ENCODE measurements around the gene OGDH.

OGDH gene

DNA sequence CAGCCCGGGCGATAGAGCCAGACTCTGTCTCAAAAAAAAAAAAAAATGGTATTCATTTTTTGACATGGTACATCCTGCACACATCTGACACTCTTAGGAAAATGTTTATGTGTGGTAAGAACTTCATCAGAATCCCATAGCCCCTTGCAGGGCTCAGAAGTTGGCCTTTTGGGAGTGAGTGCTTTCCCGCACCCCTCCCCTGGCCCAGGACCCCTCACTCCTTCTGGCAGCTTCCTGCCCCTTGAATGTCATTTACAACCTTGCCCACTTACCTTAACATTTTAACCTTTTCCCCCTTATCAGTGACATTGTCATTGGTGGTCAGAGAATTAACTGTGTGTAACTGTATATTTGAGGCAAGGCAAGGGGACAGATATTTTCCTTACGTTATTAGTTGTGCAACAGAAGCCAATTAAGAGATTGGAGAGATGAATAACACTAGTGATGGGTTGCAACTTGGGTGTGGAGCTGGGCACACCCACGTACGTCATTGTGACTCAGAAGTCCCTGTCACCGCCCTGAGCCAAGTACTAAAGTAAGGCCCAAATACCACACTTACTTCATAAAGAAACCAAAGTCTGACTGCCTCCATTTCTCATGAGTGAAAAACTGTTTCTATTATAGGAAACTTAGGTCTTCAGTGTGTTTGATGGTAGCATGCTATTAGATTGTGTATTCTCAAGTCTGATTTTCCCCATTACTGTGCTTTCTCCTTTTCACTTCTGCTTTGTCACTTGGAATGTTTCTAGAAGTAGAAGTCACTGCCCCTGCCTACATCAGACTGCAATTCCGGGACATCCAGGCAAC, 31.6 kb downstream of the OGDH start:
- Histone ChIP-seq H3K27ac (ENCODE audit: low read depth, low read length, poor library complexity, severe bottlenecking) (peak overlapping the region; percentile 69), H3K27me3 (ENCODE audit: insufficient read depth, low read length) (no peaks in the 10 kb centered on the region), H3K36me3 (ENCODE audit: insufficient read depth, low read length) (no peaks in the 10 kb centered on the region; the same call in 1 of the 2 replicates), H3K4me1 (ENCODE audit: insufficient read depth, low read length, severe bottlenecking) (peaks cover 32% of the 10 kb centered on the region), H3K9ac (ENCODE audit: low read length) (no peak overlapping the region; the same call in 1 of the 2 replicates), H3K4me2 (ENCODE audit: low read length) (no peak overlapping the region; the same call in 1 of the 2 replicates), H3K9me3 (ENCODE audit: low read length) (no peaks in the 10 kb centered on the region), H3K9me2 (ENCODE audit: low read depth, low read length) (no peaks in the 10 kb centered on the region), H3K4me3 (ENCODE audit: low read depth, low read length, poor library complexity, severe bottlenecking) (no peak overlapping the region), H2AFZ (ENCODE audit: low read length) (no peak overlapping the region), H3K79me2 (ENCODE audit: insufficient read depth, low read length) (no peaks in the 10 kb centered on the region), H4K20me1 (ENCODE audit: insufficient read depth, low read length) (no peaks in the 10 kb centered on the region), H3F3A (ENCODE audit: insufficient read depth, low read length) (no peaks in the 10 kb centered on the region)
- TF ChIP-seq, protein P1, sequence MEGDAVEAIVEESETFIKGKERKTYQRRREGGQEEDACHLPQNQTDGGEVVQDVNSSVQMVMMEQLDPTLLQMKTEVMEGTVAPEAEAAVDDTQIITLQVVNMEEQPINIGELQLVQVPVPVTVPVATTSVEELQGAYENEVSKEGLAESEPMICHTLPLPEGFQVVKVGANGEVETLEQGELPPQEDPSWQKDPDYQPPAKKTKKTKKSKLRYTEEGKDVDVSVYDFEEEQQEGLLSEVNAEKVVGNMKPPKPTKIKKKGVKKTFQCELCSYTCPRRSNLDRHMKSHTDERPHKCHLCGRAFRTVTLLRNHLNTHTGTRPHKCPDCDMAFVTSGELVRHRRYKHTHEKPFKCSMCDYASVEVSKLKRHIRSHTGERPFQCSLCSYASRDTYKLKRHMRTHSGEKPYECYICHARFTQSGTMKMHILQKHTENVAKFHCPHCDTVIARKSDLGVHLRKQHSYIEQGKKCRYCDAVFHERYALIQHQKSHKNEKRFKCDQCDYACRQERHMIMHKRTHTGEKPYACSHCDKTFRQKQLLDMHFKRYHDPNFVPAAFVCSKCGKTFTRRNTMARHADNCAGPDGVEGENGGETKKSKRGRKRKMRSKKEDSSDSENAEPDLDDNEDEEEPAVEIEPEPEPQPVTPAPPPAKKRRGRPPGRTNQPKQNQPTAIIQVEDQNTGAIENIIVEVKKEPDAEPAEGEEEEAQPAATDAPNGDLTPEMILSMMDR (IDR thresholded peaks at IDR 0.05; ENCODE audit: low read length): no peak
- TF ChIP-seq EZH2 (IDR thresholded peaks at IDR 0.05; ENCODE audit: borderline replicate concordance, low read length): no peak

DNA sequence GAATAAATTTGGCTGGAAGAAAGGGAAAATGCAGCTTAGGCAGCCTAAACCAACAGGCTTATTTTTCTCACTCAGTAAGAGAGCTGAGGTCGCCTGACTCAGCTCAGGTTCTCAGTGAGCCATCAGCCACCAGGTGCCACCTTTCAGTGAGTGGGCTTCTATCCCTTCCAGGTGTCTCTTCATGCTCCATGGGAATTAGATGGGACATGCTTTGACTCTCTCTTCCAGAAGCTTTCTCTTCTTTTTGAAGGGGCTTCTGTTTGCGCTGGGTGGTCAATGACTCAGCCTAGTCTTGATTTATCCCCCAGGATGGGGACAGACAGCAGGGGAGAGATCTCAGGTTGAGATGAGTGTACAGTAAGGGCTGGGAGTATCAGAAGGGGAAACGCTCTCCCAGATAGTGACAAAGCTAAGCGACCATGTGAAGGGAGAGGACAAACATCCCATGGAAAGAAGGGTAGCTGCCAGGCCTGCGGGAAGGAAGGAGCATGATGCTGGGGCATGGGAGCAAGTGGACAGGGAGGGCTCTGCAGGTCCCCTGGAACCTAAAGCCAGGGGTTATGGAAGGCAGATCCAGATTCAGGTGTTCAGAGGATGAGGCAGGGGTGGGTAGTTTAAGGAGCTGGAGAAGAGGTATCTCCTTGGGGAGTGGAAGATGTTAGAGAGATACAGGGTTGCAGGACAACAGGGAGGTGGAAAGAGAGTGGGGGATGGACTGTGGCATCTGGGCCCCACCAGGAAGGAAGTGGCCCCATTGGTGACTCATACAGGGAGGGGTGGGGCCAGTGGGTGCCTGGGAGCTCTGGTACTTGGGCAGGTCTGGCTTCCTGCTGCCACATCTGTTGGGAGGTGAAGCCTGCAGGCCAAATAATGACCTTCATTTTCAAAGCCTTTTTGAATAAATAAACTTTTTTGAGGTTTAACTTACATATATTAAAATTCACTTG, 32.5 kb downstream of the OGDH start:
- peaks cover 25% of the 10 kb centered on the region for H3K4me1 ChIP-seq (ENCODE audit: insufficient read depth, low read length, severe bottlenecking)
- no peaks in the 10 kb centered on the region for H4K20me1 ChIP-seq (ENCODE audit: insufficient read depth, low read length)
- H3K4me3 ChIP-seq (ENCODE audit: low read depth, low read length, poor library complexity, severe bottlenecking): no peak overlapping the region
- H3K27ac ChIP-seq (ENCODE audit: low read depth, low read length, poor library complexity, severe bottlenecking): peak overlapping the region; percentile 69
- H3F3A ChIP-seq (ENCODE audit: insufficient read depth, low read length): no peaks in the 10 kb centered on the region
- H3K27me3 ChIP-seq (ENCODE audit: insufficient read depth, low read length): no peaks in the 10 kb centered on the region
- H3K9ac ChIP-seq (ENCODE audit: low read length): peak overlapping the region; percentile 9; the same call in 1 of the 2 replicates
- no peaks in the 10 kb centered on the region for H3K9me2 ChIP-seq (ENCODE audit: low read depth, low read length)
- no peaks in the 10 kb centered on the region; the same call in 1 of the 2 replicates for H3K36me3 ChIP-seq (ENCODE audit: insufficient read depth, low read length)
- TF ChIP-seq EZH2 (IDR thresholded peaks at IDR 0.05; ENCODE audit: borderline replicate concordance, low read length): no peak
- TF ChIP-seq, protein P1 (IDR thresholded peaks at IDR 0.05; ENCODE audit: low read length): no peak
- no peaks in the 10 kb centered on the region for H3K79me2 ChIP-seq (ENCODE audit: insufficient read depth, low read length)
- no peaks in the 10 kb centered on the region for H3K9me3 ChIP-seq (ENCODE audit: low read length)
- H2AFZ ChIP-seq (ENCODE audit: low read length): no peak overlapping the region
- peak overlapping the region; percentile 18; the same call in 1 of the 2 replicates for H3K4me2 ChIP-seq (ENCODE audit: low read length)

DNA sequence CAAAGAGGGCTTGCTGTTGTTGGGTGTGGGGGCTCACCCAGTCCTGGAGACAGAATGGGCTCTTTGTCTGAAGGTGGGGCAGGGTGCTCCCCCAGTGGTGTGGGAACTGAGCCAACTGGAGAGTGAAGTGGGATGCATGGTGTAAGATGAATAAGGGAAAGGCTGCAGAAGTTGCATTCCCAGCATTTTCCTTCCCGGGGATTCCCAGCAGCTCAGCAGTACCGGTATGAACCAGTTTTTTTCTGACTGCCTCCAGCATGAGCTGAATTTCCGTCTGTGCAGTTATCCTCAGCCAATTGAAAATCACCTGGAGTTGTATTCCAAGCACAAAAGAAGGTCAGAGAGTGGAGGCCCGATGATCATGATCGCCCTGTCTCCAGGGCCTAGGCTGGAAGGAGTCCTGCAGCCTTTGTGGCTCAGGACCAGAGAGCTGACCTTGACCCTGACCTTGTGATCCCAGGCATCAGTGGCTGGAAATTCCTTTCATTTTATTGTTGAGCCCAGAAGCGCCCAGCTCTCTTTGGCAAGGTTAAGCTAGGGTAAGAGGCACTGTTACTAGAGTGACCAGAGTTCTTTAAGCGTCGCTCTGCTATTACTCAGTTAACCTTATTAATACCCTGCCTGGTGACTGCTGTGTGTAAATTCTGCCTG, 33.4 kb downstream of the OGDH start:
- no peak overlapping the region for H2AFZ ChIP-seq (ENCODE audit: low read length)
- H3K79me2 ChIP-seq (ENCODE audit: insufficient read depth, low read length): no peaks in the 10 kb centered on the region
- H3K36me3 ChIP-seq (ENCODE audit: insufficient read depth, low read length): no peaks in the 10 kb centered on the region; the same call in 1 of the 2 replicates
- H3K9me3 ChIP-seq (ENCODE audit: low read length): no peaks in the 10 kb centered on the region
- peak overlapping the region; percentile 69 for H3K27ac ChIP-seq (ENCODE audit: low read depth, low read length, poor library complexity, severe bottlenecking)
- no peaks in the 10 kb centered on the region for H4K20me1 ChIP-seq (ENCODE audit: insufficient read depth, low read length)
- TF ChIP-seq, protein P1 (IDR thresholded peaks at IDR 0.05; ENCODE audit: low read length): no peak
- TF ChIP-seq EZH2 (IDR thresholded peaks at IDR 0.05; ENCODE audit: borderline replicate concordance, low read length): no peak
- H3K27me3 ChIP-seq (ENCODE audit: insufficient read depth, low read length): no peaks in the 10 kb centered on the region
- H3K9me2 ChIP-seq (ENCODE audit: low read depth, low read length): no peaks in the 10 kb centered on the region
- H3K9ac ChIP-seq (ENCODE audit: low read length): no peak overlapping the region
- H3K4me1 ChIP-seq (ENCODE audit: insufficient read depth, low read length, severe bottlenecking): peaks cover 25% of the 10 kb centered on the region
- H3K4me3 ChIP-seq (ENCODE audit: low read depth, low read length, poor library complexity, severe bottlenecking): no peak overlapping the region
- no peak overlapping the region for H3K4me2 ChIP-seq (ENCODE audit: low read length)
- H3F3A ChIP-seq (ENCODE audit: insufficient read depth, low read length): no peaks in the 10 kb centered on the region

Data from OCI-LY1 (cell line).